ENCODE data around the gene KLF13.

The KLF13 gene

GRCh38 chr15:31316135-31316795 lies 10.4 kb upstream of the KLF13 start:
- no peak for DNase-seq (ENCODE audit: low read depth in 2 of 2)

- DNase-seq (ENCODE audit: low read depth in 2 of 2), result no peak
Observed at GRCh38 chr15:31317017-31317416, 9.6 kb upstream of the KLF13 start.

GRCh38 chr15:31317421-31318327 lies 9.0 kb upstream of the KLF13 start:
- DNase-seq (ENCODE audit: low read depth in 2 of 2), result no peak

- DNase-seq (ENCODE audit: low read depth in 2 of 2), result no peak
Observed at GRCh38 chr15:31318429-31318828, 8.2 kb upstream of the KLF13 start.

GRCh38 chr15:31320022-31320421 lies 6.6 kb upstream of the KLF13 start:
- no peak for DNase-seq (ENCODE audit: low read depth in 2 of 2)

- no peak for DNase-seq (ENCODE audit: low read depth in 2 of 2)
Observed at GRCh38 chr15:31321418-31321817, 5.2 kb upstream of the KLF13 start.

- no peak for DNase-seq (ENCODE audit: low read depth in 2 of 2)
Observed at GRCh38 chr15:31322504-31322903, 4.1 kb upstream of the KLF13 start.

- no peak for DNase-seq (ENCODE audit: low read depth in 2 of 2)
Observed at GRCh38 chr15:31323627-31324026, 3.0 kb upstream of the KLF13 start.

GRCh38 chr15:31324186-31324585 lies 2.4 kb upstream of the KLF13 start:
- DNase-seq (ENCODE audit: low read depth in 2 of 2), result no peak

- no peak for DNase-seq (ENCODE audit: low read depth in 2 of 2)
Observed at GRCh38 chr15:31324806-31325594, 1.6 kb upstream of the KLF13 start.

- DNase-seq (ENCODE audit: low read depth in 2 of 2), result peak; percentile 26 to 48
Observed at GRCh38 chr15:31325595-31326155, 960 bp upstream of the KLF13 start.

- DNase-seq (ENCODE audit: low read depth in 2 of 2), result peak; percentile 45 to 64
Observed at GRCh38 chr15:31326875-31327668, 437 bp downstream of the KLF13 start.

GRCh38 chr15:31327669-31328427 lies 1.2 kb downstream of the KLF13 start:
- DNase-seq (ENCODE audit: low read depth in 2 of 2), result peak; percentile 64 to 71

GRCh38 chr15:31328428-31328968 lies 1.9 kb downstream of the KLF13 start:
- peak; percentile 69 to 75 for DNase-seq (ENCODE audit: low read depth in 2 of 2)

GRCh38 chr15:31328969-31329639 lies 2.5 kb downstream of the KLF13 start:
- no peak for DNase-seq (ENCODE audit: low read depth in 2 of 2)

GRCh38 chr15:31329640-31330010 lies 3.0 kb downstream of the KLF13 start:
- no peak for DNase-seq (ENCODE audit: low read depth in 2 of 2)

GRCh38 chr15:31330111-31330785 lies 3.6 kb downstream of the KLF13 start:
- DNase-seq (ENCODE audit: low read depth in 2 of 2), result no peak

GRCh38 chr15:31330836-31331235 lies 4.2 kb downstream of the KLF13 start:
- DNase-seq (ENCODE audit: low read depth in 2 of 2), result no peak

GRCh38 chr15:31331389-31331788 lies 4.8 kb downstream of the KLF13 start:
- DNase-seq (ENCODE audit: low read depth in 2 of 2), result no peak
